Fibroblast of lung (primary cell): ENCODE results near the gene TUFT1.

Source experiments
- EZH2 ChIP-seq: IDR thresholded peaks from 2 replicates; pipeline ENCODE4 v1.5.1; 2012; ENCODE audit warnings: low read length, control low read depth, mild to moderate bottlenecking; ENCODE audit errors: missing control alignments
- TF ChIP-seq, protein P1 (sequence below), 2 donors: IDR thresholded peaks in 1 of 2; conservative IDR thresholded peaks in 1 of 2; 1 replicate in 1 of 2; 2 replicates in 1 of 2; pipeline ENCODE4 v1.5.1; 2011 to 2012; ENCODE audit warnings: low read length in 2 of 2, control low read depth in 1 of 2, inconsistent platforms in 1 of 2, low read depth in 1 of 2, mild to moderate bottlenecking in 1 of 2

- TF ChIP-seq, protein P1, sequence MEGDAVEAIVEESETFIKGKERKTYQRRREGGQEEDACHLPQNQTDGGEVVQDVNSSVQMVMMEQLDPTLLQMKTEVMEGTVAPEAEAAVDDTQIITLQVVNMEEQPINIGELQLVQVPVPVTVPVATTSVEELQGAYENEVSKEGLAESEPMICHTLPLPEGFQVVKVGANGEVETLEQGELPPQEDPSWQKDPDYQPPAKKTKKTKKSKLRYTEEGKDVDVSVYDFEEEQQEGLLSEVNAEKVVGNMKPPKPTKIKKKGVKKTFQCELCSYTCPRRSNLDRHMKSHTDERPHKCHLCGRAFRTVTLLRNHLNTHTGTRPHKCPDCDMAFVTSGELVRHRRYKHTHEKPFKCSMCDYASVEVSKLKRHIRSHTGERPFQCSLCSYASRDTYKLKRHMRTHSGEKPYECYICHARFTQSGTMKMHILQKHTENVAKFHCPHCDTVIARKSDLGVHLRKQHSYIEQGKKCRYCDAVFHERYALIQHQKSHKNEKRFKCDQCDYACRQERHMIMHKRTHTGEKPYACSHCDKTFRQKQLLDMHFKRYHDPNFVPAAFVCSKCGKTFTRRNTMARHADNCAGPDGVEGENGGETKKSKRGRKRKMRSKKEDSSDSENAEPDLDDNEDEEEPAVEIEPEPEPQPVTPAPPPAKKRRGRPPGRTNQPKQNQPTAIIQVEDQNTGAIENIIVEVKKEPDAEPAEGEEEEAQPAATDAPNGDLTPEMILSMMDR (conservative IDR thresholded peaks at IDR 0.05 in 1 of 2, IDR thresholded peaks at IDR 0.05 in 1 of 2; ENCODE audit: low read depth in 1 of 2, low read length in 2 of 2) = no peak
- no peak for TF ChIP-seq EZH2
Observed at GRCh38 chr1:151570819-151571218, 30.7 kb downstream of the TUFT1 start.
